Loucy (cell line): ENCODE results near the gene LUZP1.

ENCODE experiments used
- CTCF ChIP-seq: fragments of 200-600 bp; sonication (generic); conservative IDR thresholded peaks from 2 replicates; pipeline ENCODE4 v1.5.1; 2014; ENCODE audit warnings: mild to moderate bottlenecking, antibody characterized with exemption, low read length
- EZH2phosphoT487 ChIP-seq: fragments of 200-600 bp; IDR thresholded peaks from 2 replicates; pipeline ENCODE4 v1.6.1; 2018; ENCODE audit warnings: antibody characterized with exemption, mild to moderate bottlenecking, moderate library complexity, borderline replicate concordance

- TF ChIP-seq CTCF, result peak; percentile 72
- no peak for TF ChIP-seq EZH2phosphoT487
Measured at GRCh38 chr1:23216771-23217420, 48.2 kb upstream of the LUZP1 start.
